WTC11 (cell line): ENCODE measurements around the gene TMEM116.

Experiments
- ATF2 ChIP-seq: sonication (generic); formaldehyde crosslinking; IDR thresholded peaks from 2 replicates; pipeline ENCODE4 v1.8.1; 2022; ENCODE audit warnings: low read depth, missing genetic modification reagents, borderline replicate concordance
- CTCF ChIP-seq: fragments of 200-600 bp; IDR thresholded peaks from 2 replicates; pipeline ENCODE4 v1.8.0; 2022; ENCODE audit warnings: antibody characterized with exemption
- MAX ChIP-seq: sonication (generic); formaldehyde crosslinking; IDR thresholded peaks from 2 replicates; pipeline ENCODE4 v1.8.0; 2022; ENCODE audit warnings: mild to moderate bottlenecking, missing genetic modification reagents
- NFE2L1 ChIP-seq: sonication (generic); formaldehyde crosslinking; IDR thresholded peaks from 2 replicates; pipeline ENCODE4 v1.8.1; 2023; ENCODE audit warnings: missing genetic modification reagents
- NFYB ChIP-seq: sonication (generic); formaldehyde crosslinking; conservative IDR thresholded peaks from 2 replicates; pipeline ENCODE4 v1.8.0; 2022; ENCODE audit warnings: low read depth, missing genetic modification reagents
- NR2C2 ChIP-seq: sonication (generic); formaldehyde crosslinking; IDR thresholded peaks from 2 replicates; pipeline ENCODE4 v1.8.0; 2022; ENCODE audit warnings: mild to moderate bottlenecking, missing genetic modification reagents

GRCh38 chr12:111997300-111997699 lies 15.7 kb downstream of the TMEM116 start:
- TF ChIP-seq NFYB (no peak), CTCF (no peak), ATF2 (CRISPR knock-in tag) (no peak), NR2C2 (CRISPR knock-in tag) (no peak), NFE2L1 (CRISPR knock-in tag) (no peak), MAX (CRISPR knock-in tag) (no peak)
